SU-DHL-6 (cell line): ENCODE data around the gene POU6F2.

Source experiments
- EZH2phosphoT487 ChIP-seq: fragments of 200-600 bp; sonication (generic), shearing (Covaris generic); conservative IDR thresholded peaks from 2 replicates; pipeline ENCODE4 v1.6.1; 2018; ENCODE audit warnings: mild to moderate bottlenecking, antibody characterized with exemption, low read length, moderate library complexity, mixed read lengths
- TF ChIP-seq, protein P1 (sequence below): fragments of 200-600 bp; sonication (generic); IDR thresholded peaks from one replicate; pipeline ENCODE4 v1.5.1; 2017; ENCODE audit warnings: antibody characterized with exemption, mild to moderate bottlenecking, low read length, moderate library complexity; ENCODE audit not compliant: insufficient read depth, poor library complexity, severe bottlenecking

- TF ChIP-seq, protein P1, sequence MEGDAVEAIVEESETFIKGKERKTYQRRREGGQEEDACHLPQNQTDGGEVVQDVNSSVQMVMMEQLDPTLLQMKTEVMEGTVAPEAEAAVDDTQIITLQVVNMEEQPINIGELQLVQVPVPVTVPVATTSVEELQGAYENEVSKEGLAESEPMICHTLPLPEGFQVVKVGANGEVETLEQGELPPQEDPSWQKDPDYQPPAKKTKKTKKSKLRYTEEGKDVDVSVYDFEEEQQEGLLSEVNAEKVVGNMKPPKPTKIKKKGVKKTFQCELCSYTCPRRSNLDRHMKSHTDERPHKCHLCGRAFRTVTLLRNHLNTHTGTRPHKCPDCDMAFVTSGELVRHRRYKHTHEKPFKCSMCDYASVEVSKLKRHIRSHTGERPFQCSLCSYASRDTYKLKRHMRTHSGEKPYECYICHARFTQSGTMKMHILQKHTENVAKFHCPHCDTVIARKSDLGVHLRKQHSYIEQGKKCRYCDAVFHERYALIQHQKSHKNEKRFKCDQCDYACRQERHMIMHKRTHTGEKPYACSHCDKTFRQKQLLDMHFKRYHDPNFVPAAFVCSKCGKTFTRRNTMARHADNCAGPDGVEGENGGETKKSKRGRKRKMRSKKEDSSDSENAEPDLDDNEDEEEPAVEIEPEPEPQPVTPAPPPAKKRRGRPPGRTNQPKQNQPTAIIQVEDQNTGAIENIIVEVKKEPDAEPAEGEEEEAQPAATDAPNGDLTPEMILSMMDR = no peak
- TF ChIP-seq EZH2phosphoT487 = no peak
Observed at GRCh38 chr7:39288303-39288702, 310.6 kb downstream of the POU6F2 start.
